K562 (cell line): Measurements from ENCODE around the gene LYPLA2. TPM values are rescaled to one million over a fixed set of nuclear protein-coding genes. Genes with fewer than 3 reads are reported as not detected.
A peak's percentile ranks its signal among the peaks of the same experiment; 100 is the strongest.

Experiments
- HOXB6 ChIP-seq: fragments of 250-450 bp; sonication (Bioruptor Pico); IDR thresholded peaks from 2 replicates; pipeline ENCODE4 v1.5.1; 2022; ENCODE audit warnings: mild to moderate bottlenecking, borderline replicate concordance
- MGA ChIP-seq: fragments of 450-650 bp; IDR thresholded peaks from 2 replicates; pipeline ENCODE4 v1.6.1; 2016; ENCODE audit warnings: mild to moderate bottlenecking, moderate library complexity
- STAT5A ChIP-seq: IDR thresholded peaks from 2 replicates; pipeline ENCODE4 v1.6.1; 2012; ENCODE audit warnings: low read length, inconsistent platforms, borderline replicate concordance
- STAT5B ChIP-seq: fragments of 250-450 bp; sonication (Bioruptor Pico); IDR thresholded peaks from 2 replicates; pipeline ENCODE4 v1.8.0; 2021; ENCODE audit warnings: mild to moderate bottlenecking, inconsistent platforms
- polyA plus RNA-seq, 8 experiments: library from polyadenylated mRNA; depleted of rRNA in 4 of 8; stranded (reverse) in 5 of 8; unstranded in 3 of 8; fragments of >200 nt; fragmentation: Nextera tagmentation in 2 of 8; fragmentation: Illumina TruSeq in 1 of 8; extraction: Ambion mirVana in 2 of 8; extraction: Trizol in 1 of 8; gene quantifications; 2 replicates each; pipeline versions ENCODE4 v1.2.1 to v1.2.3, GENCODE V29; 2011 to 2014; ENCODE audit warnings: inconsistent platforms in 1 of 8, missing spikeins in 1 of 8
- total RNA-seq, 7 experiments: library from RNA; depleted of rRNA in 6 of 7; stranded (reverse); fragments of >200 nt in 6 of 7; fragmentation: Illumina TruSeq in 2 of 7; extraction: Trizol in 2 of 7; gene quantifications; 2 replicates each; pipeline versions ENCODE4 v1.2.1 to v1.2.3, GENCODE V29; 2011 to 2021; ENCODE audit warnings: low replicate concordance in 1 of 7
- TF ChIP-seq, protein P1 (sequence below): sonication (generic); formaldehyde crosslinking; IDR thresholded peaks from 2 replicates; pipeline ENCODE4 v1.8.0; 2023; ENCODE audit warnings: mild to moderate bottlenecking, missing genetic modification reagents
- TF ChIP-seq, protein P2 (sequence below): fragments of 450-650 bp; IDR thresholded peaks from 2 replicates; pipeline ENCODE4 v1.6.1; 2017; ENCODE audit warnings: antibody characterized with exemption, mild to moderate bottlenecking

The LYPLA2 gene
- total and polyA plus RNA-seq, 9 of the 15 experiments (the other 6 are each of a cell fraction or from before 2014, with no cell fraction given): 3.9 to 128 (median 60.1) TPM

DNA sequence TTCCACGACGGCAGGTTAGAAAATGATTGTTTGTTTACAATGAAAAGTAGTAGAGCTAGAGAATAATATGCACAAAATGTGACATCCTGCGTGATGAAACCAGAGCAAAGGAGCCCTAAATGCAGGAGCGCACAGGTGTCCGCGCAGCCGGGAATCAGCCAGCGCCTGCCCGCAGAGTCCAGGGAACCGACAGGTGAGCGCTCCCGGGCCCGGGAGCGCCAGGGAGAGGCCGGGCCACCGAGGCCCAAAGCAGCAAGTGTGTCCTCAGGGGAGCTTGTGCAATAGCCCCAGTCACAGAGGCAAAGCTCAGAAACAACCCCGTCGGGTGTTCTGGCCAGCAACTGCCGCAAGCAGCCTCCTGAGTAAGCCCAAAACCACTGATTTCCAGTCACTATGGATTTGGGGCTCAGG, 10.4 kb downstream of the LYPLA2 start (continued):
- TF ChIP-seq, protein P1, sequence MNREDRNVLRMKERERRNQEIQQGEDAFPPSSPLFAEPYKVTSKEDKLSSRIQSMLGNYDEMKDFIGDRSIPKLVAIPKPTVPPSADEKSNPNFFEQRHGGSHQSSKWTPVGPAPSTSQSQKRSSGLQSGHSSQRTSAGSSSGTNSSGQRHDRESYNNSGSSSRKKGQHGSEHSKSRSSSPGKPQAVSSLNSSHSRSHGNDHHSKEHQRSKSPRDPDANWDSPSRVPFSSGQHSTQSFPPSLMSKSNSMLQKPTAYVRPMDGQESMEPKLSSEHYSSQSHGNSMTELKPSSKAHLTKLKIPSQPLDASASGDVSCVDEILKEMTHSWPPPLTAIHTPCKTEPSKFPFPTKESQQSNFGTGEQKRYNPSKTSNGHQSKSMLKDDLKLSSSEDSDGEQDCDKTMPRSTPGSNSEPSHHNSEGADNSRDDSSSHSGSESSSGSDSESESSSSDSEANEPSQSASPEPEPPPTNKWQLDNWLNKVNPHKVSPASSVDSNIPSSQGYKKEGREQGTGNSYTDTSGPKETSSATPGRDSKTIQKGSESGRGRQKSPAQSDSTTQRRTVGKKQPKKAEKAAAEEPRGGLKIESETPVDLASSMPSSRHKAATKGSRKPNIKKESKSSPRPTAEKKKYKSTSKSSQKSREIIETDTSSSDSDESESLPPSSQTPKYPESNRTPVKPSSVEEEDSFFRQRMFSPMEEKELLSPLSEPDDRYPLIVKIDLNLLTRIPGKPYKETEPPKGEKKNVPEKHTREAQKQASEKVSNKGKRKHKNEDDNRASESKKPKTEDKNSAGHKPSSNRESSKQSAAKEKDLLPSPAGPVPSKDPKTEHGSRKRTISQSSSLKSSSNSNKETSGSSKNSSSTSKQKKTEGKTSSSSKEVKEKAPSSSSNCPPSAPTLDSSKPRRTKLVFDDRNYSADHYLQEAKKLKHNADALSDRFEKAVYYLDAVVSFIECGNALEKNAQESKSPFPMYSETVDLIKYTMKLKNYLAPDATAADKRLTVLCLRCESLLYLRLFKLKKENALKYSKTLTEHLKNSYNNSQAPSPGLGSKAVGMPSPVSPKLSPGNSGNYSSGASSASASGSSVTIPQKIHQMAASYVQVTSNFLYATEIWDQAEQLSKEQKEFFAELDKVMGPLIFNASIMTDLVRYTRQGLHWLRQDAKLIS (CRISPR knock-in tag): peak; percentile 8; the same call in 1 of the 2 replicates
- TF ChIP-seq STAT5B (CRISPR knock-in tag) (no peak), STAT5A (no peak), HOXB6 (no peak), MGA (peak; percentile 56)
- TF ChIP-seq, protein P2, sequence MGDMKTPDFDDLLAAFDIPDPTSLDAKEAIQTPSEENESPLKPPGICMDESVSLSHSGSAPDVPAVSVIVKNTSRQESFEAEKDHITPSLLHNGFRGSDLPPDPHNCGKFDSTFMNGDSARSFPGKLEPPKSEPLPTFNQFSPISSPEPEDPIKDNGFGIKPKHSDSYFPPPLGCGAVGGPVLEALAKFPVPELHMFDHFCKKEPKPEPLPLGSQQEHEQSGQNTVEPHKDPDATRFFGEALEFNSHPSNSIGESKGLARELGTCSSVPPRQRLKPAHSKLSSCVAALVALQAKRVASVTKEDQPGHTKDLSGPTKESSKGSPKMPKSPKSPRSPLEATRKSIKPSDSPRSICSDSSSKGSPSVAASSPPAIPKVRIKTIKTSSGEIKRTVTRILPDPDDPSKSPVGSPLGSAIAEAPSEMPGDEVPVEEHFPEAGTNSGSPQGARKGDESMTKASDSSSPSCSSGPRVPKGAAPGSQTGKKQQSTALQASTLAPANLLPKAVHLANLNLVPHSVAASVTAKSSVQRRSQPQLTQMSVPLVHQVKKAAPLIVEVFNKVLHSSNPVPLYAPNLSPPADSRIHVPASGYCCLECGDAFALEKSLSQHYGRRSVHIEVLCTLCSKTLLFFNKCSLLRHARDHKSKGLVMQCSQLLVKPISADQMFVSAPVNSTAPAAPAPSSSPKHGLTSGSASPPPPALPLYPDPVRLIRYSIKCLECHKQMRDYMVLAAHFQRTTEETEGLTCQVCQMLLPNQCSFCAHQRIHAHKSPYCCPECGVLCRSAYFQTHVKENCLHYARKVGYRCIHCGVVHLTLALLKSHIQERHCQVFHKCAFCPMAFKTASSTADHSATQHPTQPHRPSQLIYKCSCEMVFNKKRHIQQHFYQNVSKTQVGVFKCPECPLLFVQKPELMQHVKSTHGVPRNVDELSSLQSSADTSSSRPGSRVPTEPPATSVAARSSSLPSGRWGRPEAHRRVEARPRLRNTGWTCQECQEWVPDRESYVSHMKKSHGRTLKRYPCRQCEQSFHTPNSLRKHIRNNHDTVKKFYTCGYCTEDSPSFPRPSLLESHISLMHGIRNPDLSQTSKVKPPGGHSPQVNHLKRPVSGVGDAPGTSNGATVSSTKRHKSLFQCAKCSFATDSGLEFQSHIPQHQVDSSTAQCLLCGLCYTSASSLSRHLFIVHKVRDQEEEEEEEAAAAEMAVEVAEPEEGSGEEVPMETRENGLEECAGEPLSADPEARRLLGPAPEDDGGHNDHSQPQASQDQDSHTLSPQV: 0 out of 2 replicates have a peak, but pooled peaks have one; percentile 37
